Activated T-helper 1 cell treated with Interleukin-2 at 50 U/mL for 16 hours (primary cell): Measurements from ENCODE around the gene SLC2A6.

ENCODE experiments used
- DNase-seq: peaks from one replicate; pipeline ENCODE4 v3.0.0-alpha.2; 2020; ENCODE audit warnings: low read depth

SLC2A6 gene

GRCh38 chr9:133440874-133441273 is 38.0 kb downstream of the SLC2A6 start:
- no peak for DNase-seq

- DNase-seq = no peak
Measured at GRCh38 chr9:133439337-133439736, 39.6 kb downstream of the SLC2A6 start.

- DNase-seq = no peak
Measured at GRCh38 chr9:133437753-133438531, 41.0 kb downstream of the SLC2A6 start.

GRCh38 chr9:133436681-133437080 is 42.2 kb downstream of the SLC2A6 start:
- no peak for DNase-seq

- DNase-seq = no peak
Measured at GRCh38 chr9:133433351-133433843, 45.5 kb downstream of the SLC2A6 start.

GRCh38 chr9:133430244-133430643 is 48.7 kb downstream of the SLC2A6 start:
- DNase-seq = no peak

GRCh38 chr9:133429641-133430161 is 49.2 kb downstream of the SLC2A6 start:
- no peak for DNase-seq

- DNase-seq = no peak
Measured at GRCh38 chr9:133429214-133429613, 49.7 kb downstream of the SLC2A6 start.

- DNase-seq = no peak
Measured at GRCh38 chr9:133428617-133429101, 50.2 kb downstream of the SLC2A6 start.

- no peak for DNase-seq
Measured at GRCh38 chr9:133427658-133428348, 51.1 kb downstream of the SLC2A6 start.

- DNase-seq = no peak
Measured at GRCh38 chr9:133426011-133426410, 52.9 kb downstream of the SLC2A6 start.

GRCh38 chr9:133425049-133425632 is 53.8 kb downstream of the SLC2A6 start:
- no peak for DNase-seq

- DNase-seq = no peak
Measured at GRCh38 chr9:133424187-133424586, 54.7 kb downstream of the SLC2A6 start.

- DNase-seq = no peak
Measured at GRCh38 chr9:133423216-133423615, 55.7 kb downstream of the SLC2A6 start.

GRCh38 chr9:133421615-133422542 is 57.0 kb downstream of the SLC2A6 start, which contains the start of gene ADAMTS13:
ADAMTS13 (plus strand) TSS chr9:133422367; CDS start chr9:133422444, 77 bp downstream.
- no peak for DNase-seq
